Measurements from ENCODE around the gene TRAPPC3. TPM values are rescaled to one million over a fixed set of nuclear protein-coding genes. Genes with fewer than 3 reads are reported as not detected.

The TRAPPC3 gene
- total and polyA plus RNA-seq, 9 of the 15 experiments (the other 6 are each of a cell fraction or from before 2014, with no cell fraction given), result 20.6 to 141 (median 112) TPM

GRCh38 chr1:36126005-36126716 is 23.1 kb downstream of the TRAPPC3 start (continued):
- TF ChIP-seq EZH2 (IDR thresholded peaks at IDR 0.05; ENCODE audit: borderline replicate concordance, low read depth, low read length) (no peak), PCBP2 (IDR thresholded peaks at IDR 0.05; ENCODE audit: low read depth, low read length, poor library complexity, severe bottlenecking) (no peak), THAP7 (CRISPR knock-in tag; IDR thresholded peaks at IDR 0.05) (no peak), SUPT5H (IDR thresholded peaks at IDR 0.05) (no peak), NUFIP1 (IDR thresholded peaks at IDR 0.05; ENCODE audit: partially characterized antibody) (no peak), LARP7 (IDR thresholded peaks at IDR 0.05) (peak; percentile 56; the same call in 1 of the 2 replicates), CBFA2T3 (IDR thresholded peaks at IDR 0.05) (no peak), E4F1 (CRISPR knock-in tag; IDR thresholded peaks at IDR 0.05; ENCODE audit: borderline replicate concordance) (no peak), ZNF280A (IDR thresholded peaks at IDR 0.05; ENCODE audit: low read depth, partially characterized antibody) (no peak), HDAC6 (IDR thresholded peaks at IDR 0.05; ENCODE audit: low read depth, low read length) (no peak)
- TF ChIP-seq, protein P1, sequence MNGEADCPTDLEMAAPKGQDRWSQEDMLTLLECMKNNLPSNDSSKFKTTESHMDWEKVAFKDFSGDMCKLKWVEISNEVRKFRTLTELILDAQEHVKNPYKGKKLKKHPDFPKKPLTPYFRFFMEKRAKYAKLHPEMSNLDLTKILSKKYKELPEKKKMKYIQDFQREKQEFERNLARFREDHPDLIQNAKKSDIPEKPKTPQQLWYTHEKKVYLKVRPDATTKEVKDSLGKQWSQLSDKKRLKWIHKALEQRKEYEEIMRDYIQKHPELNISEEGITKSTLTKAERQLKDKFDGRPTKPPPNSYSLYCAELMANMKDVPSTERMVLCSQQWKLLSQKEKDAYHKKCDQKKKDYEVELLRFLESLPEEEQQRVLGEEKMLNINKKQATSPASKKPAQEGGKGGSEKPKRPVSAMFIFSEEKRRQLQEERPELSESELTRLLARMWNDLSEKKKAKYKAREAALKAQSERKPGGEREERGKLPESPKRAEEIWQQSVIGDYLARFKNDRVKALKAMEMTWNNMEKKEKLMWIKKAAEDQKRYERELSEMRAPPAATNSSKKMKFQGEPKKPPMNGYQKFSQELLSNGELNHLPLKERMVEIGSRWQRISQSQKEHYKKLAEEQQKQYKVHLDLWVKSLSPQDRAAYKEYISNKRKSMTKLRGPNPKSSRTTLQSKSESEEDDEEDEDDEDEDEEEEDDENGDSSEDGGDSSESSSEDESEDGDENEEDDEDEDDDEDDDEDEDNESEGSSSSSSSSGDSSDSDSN (IDR thresholded peaks at IDR 0.05; ENCODE audit: borderline replicate concordance in 1 of 2, low read depth in 2 of 2, low read length in 2 of 2), result no peak
- TF ChIP-seq, protein P2, sequence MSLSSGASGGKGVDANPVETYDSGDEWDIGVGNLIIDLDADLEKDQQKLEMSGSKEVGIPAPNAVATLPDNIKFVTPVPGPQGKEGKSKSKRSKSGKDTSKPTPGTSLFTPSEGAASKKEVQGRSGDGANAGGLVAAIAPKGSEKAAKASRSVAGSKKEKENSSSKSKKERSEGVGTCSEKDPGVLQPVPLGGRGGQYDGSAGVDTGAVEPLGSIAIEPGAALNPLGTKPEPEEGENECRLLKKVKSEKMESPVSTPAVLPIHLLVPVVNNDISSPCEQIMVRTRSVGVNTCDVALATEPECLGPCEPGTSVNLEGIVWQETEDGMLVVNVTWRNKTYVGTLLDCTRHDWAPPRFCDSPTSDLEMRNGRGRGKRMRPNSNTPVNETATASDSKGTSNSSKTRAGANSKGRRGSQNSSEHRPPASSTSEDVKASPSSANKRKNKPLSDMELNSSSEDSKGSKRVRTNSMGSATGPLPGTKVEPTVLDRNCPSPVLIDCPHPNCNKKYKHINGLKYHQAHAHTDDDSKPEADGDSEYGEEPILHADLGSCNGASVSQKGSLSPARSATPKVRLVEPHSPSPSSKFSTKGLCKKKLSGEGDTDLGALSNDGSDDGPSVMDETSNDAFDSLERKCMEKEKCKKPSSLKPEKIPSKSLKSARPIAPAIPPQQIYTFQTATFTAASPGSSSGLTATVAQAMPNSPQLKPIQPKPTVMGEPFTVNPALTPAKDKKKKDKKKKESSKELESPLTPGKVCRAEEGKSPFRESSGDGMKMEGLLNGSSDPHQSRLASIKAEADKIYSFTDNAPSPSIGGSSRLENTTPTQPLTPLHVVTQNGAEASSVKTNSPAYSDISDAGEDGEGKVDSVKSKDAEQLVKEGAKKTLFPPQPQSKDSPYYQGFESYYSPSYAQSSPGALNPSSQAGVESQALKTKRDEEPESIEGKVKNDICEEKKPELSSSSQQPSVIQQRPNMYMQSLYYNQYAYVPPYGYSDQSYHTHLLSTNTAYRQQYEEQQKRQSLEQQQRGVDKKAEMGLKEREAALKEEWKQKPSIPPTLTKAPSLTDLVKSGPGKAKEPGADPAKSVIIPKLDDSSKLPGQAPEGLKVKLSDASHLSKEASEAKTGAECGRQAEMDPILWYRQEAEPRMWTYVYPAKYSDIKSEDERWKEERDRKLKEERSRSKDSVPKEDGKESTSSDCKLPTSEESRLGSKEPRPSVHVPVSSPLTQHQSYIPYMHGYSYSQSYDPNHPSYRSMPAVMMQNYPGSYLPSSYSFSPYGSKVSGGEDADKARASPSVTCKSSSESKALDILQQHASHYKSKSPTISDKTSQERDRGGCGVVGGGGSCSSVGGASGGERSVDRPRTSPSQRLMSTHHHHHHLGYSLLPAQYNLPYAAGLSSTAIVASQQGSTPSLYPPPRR (CRISPR knock-in tag; IDR thresholded peaks at IDR 0.05; ENCODE audit: borderline replicate concordance), result no peak
- TF ChIP-seq, protein P3, sequence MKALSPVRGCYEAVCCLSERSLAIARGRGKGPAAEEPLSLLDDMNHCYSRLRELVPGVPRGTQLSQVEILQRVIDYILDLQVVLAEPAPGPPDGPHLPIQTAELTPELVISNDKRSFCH (CRISPR knock-in tag; IDR thresholded peaks at IDR 0.05), result no peak
- TF ChIP-seq, protein P3 (tag; IDR thresholded peaks at IDR 0.05), result no peak

Measured in K562 (cell line).